Neural crest cell (in vitro differentiated cells): ENCODE data around the gene SIVA1. TPM values are rescaled to one million over a fixed set of nuclear protein-coding genes. Genes with fewer than 3 reads are reported as not detected.

Experiments used
- DNase-seq: peaks from one replicate; pipeline ENCODE4 v3.0.0; 2021; ENCODE audit warnings: low read depth, mixed read lengths, low spot score
- H3K27ac Mint-ChIP-seq: one replicate; pipeline ENCODE4 v1.8.0; 2021; ENCODE audit warnings: mild to moderate bottlenecking, mixed read lengths; ENCODE audit not compliant: unreplicated experiment
- H3K27me3 Mint-ChIP-seq: 2 replicates; pipeline ENCODE4 v1.8.0; 2021; ENCODE audit warnings: low read depth, mild to moderate bottlenecking, mixed read lengths
- H3K36me3 Mint-ChIP-seq: 2 replicates; pipeline ENCODE4 v1.8.0; 2021; ENCODE audit warnings: low read depth, mild to moderate bottlenecking, mixed read lengths
- H3K4me1 Mint-ChIP-seq: 2 replicates; pipeline ENCODE4 v1.8.0; 2021; ENCODE audit warnings: mixed read lengths
- H3K4me3 Mint-ChIP-seq: one replicate; pipeline ENCODE4 v1.8.0; 2021; ENCODE audit warnings: mild to moderate bottlenecking, mixed read lengths
- H3K9me3 Mint-ChIP-seq: 2 replicates; pipeline ENCODE4 v1.8.0; 2021; ENCODE audit warnings: mixed read lengths
- CTCF ChIP-seq: fragments of 200-600 bp; sonication (generic); conservative IDR thresholded peaks from 2 replicates; pipeline ENCODE4 v1.5.0; 2021; ENCODE audit warnings: antibody characterized with exemption, mild to moderate bottlenecking
- total RNA-seq: library from RNA; stranded (reverse); gene quantifications from 2 replicates; pipeline ENCODE4 v1.2.1, GENCODE V29; 2021

Gene SIVA1
- total RNA-seq, 1 donor from 2014 or later = 121 TPM

GRCh38 chr14:104717137-104717536, 35.8 kb upstream of the SIVA1 start:
- H3K9me3 Mint-ChIP-seq = no peaks in the 10 kb centered on the region

GRCh38 chr14:104717646-104718045, 35.3 kb upstream of the SIVA1 start:
- no peak for DNase-seq
- Mint-ChIP-seq H3K4me3 (no peak overlapping the region), H3K4me1 (peaks cover 4% of the 10 kb centered on the region), H3K27ac (no peak overlapping the region), H3K27me3 (no peaks in the 10 kb centered on the region), H3K9me3 (no peaks in the 10 kb centered on the region), H3K36me3 (no peaks in the 10 kb centered on the region)
- no peak for TF ChIP-seq CTCF

More at GRCh38 chr14:104717137-104717536, 35.8 kb upstream of the SIVA1 start:
- no peak for DNase-seq
- Mint-ChIP-seq H3K4me3 (peak overlapping the region; percentile 13), H3K4me1 (peaks cover 4% of the 10 kb centered on the region), H3K27me3 (no peaks in the 10 kb centered on the region), H3K27ac (no peak overlapping the region), H3K36me3 (no peaks in the 10 kb centered on the region)
- no peak for TF ChIP-seq CTCF

GRCh38 chr14:104718147-104718546, 34.8 kb upstream of the SIVA1 start:
- Mint-ChIP-seq H3K36me3 (no peaks in the 10 kb centered on the region), H3K4me1 (peaks cover 4% of the 10 kb centered on the region), H3K4me3 (no peak overlapping the region), H3K27ac (no peak overlapping the region), H3K27me3 (no peaks in the 10 kb centered on the region), H3K9me3 (no peaks in the 10 kb centered on the region)
- no peak for TF ChIP-seq CTCF
- no peak for DNase-seq

GRCh38 chr14:104718871-104719270, 34.1 kb upstream of the SIVA1 start:
- no peaks in the 10 kb centered on the region for H3K36me3 Mint-ChIP-seq
- H3K4me3 Mint-ChIP-seq = no peak overlapping the region
- H3K9me3 Mint-ChIP-seq = no peaks in the 10 kb centered on the region
- H3K4me1 Mint-ChIP-seq = peaks cover 4% of the 10 kb centered on the region
- no peak overlapping the region for H3K27ac Mint-ChIP-seq
- no peak for DNase-seq
- no peak for TF ChIP-seq CTCF
- no peaks in the 10 kb centered on the region for H3K27me3 Mint-ChIP-seq

- no peaks in the 10 kb centered on the region for H3K36me3 Mint-ChIP-seq
- no peak overlapping the region for H3K4me3 Mint-ChIP-seq
- no peak for TF ChIP-seq CTCF
- no peak for DNase-seq
- H3K27ac Mint-ChIP-seq = no peak overlapping the region
- no peaks in the 10 kb centered on the region for H3K9me3 Mint-ChIP-seq
- H3K4me1 Mint-ChIP-seq = peaks cover 4% of the 10 kb centered on the region
- no peaks in the 10 kb centered on the region for H3K27me3 Mint-ChIP-seq
Measured at GRCh38 chr14:104719343-104719742, 33.6 kb upstream of the SIVA1 start.
